ENCODE data around the gene CSNK1G2. TPM values are rescaled to one million over a fixed set of nuclear protein-coding genes. Genes with fewer than 3 reads are reported as not detected.

Gene CSNK1G2
- total RNA-seq, 1 experiment from 2014 or later = 126 TPM

DNA sequence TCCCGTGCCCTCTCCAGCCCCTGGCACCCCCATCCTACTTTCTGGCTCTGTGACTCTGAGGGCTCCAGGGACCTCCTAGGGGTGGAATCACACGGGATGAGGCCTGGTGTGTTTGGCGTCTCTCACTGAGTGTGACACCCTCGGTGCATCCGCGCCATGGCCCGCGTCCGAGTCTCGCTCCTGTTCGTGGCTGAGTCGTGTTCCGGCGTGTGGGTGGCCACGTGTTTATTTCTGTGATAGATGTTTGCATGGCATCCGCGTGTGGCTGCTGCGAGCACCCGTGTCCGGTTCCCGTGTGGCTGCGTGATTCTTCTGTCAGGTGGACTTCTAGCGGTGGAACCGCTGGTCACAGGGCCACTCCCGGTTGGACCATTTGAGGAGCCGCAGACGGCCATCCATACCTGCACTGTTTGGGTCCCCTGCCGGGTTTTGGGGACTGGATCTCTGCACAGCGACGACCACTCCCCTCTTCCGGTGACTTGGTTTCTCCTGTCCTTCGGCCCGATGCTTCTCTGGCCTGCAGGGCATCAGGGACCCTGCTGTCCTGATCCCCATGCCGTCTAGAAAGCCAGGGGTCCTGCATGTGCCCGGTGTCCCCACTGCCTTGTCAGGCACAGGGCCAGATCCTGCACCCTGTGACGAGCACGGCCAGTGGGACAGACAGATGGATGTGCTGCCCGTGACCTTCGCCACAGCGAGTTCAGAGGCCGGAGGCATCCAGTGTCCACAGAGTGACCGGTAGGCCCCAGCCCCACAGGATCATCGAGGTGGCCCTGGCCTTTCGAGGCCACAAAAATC is 8.5 kb downstream of the CSNK1G2 start:
- ChIA-PET POLR2A (no interaction called here), CTCF (interaction anchor here (0.8 kb wide), 1 partner anchor 19 kb away, joined by 3 read pairs; no protein-coding TSS in a partner anchor)
- Mint-ChIP-seq H3K4me3 (no peak overlapping the region), H3K36me3 (peaks cover 3% of the 10 kb centered on the region; the same call in 1 of the 2 replicates), H3K4me1 (peaks cover 3% of the 10 kb centered on the region; the same call in 1 of the 2 replicates), H3K9me3 (no peaks in the 10 kb centered on the region), H3K27ac (peak overlapping the region; percentile 11), H3K27me3 (ENCODE audit: low read depth) (no peaks in the 10 kb centered on the region)
- ATAC-seq = no peak
- DNase-seq (ENCODE audit: low spot score) = no peak
- TF ChIP-seq GRHL2 (CRISPR knock-in tag; IDR thresholded peaks at IDR 0.05; ENCODE audit: insufficient replicate concordance, severe bottlenecking) = no peak
- no peak for TF ChIP-seq JAZF1 (CRISPR knock-in tag; IDR thresholded peaks at IDR 0.05)
- no peak for TF ChIP-seq TEAD4 (CRISPR knock-in tag; IDR thresholded peaks at IDR 0.05)
- no peak for TF ChIP-seq ELF4 (CRISPR knock-in tag; IDR thresholded peaks at IDR 0.05; ENCODE audit: low read depth)
- TF ChIP-seq ZNF425 (CRISPR knock-in tag; conservative IDR thresholded peaks at IDR 0.05) = no peak
- no peak for TF ChIP-seq PREB (CRISPR knock-in tag; IDR thresholded peaks at IDR 0.05; ENCODE audit: borderline replicate concordance)
- TF ChIP-seq IRF1 (CRISPR knock-in tag; IDR thresholded peaks at IDR 0.05) = no peak
- no peak for TF ChIP-seq ZNF532 (CRISPR knock-in tag; IDR thresholded peaks at IDR 0.05; ENCODE audit: borderline replicate concordance)
- TF ChIP-seq, protein P1, sequence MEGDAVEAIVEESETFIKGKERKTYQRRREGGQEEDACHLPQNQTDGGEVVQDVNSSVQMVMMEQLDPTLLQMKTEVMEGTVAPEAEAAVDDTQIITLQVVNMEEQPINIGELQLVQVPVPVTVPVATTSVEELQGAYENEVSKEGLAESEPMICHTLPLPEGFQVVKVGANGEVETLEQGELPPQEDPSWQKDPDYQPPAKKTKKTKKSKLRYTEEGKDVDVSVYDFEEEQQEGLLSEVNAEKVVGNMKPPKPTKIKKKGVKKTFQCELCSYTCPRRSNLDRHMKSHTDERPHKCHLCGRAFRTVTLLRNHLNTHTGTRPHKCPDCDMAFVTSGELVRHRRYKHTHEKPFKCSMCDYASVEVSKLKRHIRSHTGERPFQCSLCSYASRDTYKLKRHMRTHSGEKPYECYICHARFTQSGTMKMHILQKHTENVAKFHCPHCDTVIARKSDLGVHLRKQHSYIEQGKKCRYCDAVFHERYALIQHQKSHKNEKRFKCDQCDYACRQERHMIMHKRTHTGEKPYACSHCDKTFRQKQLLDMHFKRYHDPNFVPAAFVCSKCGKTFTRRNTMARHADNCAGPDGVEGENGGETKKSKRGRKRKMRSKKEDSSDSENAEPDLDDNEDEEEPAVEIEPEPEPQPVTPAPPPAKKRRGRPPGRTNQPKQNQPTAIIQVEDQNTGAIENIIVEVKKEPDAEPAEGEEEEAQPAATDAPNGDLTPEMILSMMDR (IDR thresholded peaks at IDR 0.05) = no peak
- no peak for TF ChIP-seq TP53 (CRISPR knock-in tag; IDR thresholded peaks at IDR 0.05)
- TF ChIP-seq AFF4 (CRISPR knock-in tag; IDR thresholded peaks at IDR 0.05; ENCODE audit: borderline replicate concordance) = no peak
- TF ChIP-seq SMAD4 (CRISPR knock-in tag; IDR thresholded peaks at IDR 0.05) = no peak
- no peak for TF ChIP-seq ZNF396 (CRISPR knock-in tag; IDR thresholded peaks at IDR 0.05; ENCODE audit: borderline replicate concordance)
- TF ChIP-seq, protein P2, sequence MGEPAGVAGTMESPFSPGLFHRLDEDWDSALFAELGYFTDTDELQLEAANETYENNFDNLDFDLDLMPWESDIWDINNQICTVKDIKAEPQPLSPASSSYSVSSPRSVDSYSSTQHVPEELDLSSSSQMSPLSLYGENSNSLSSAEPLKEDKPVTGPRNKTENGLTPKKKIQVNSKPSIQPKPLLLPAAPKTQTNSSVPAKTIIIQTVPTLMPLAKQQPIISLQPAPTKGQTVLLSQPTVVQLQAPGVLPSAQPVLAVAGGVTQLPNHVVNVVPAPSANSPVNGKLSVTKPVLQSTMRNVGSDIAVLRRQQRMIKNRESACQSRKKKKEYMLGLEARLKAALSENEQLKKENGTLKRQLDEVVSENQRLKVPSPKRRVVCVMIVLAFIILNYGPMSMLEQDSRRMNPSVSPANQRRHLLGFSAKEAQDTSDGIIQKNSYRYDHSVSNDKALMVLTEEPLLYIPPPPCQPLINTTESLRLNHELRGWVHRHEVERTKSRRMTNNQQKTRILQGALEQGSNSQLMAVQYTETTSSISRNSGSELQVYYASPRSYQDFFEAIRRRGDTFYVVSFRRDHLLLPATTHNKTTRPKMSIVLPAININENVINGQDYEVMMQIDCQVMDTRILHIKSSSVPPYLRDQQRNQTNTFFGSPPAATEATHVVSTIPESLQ (CRISPR knock-in tag; IDR thresholded peaks at IDR 0.05) = no peak
- TF ChIP-seq HMGA2 (CRISPR knock-in tag; IDR thresholded peaks at IDR 0.05) = no peak
- no peak for TF ChIP-seq NR2C2 (CRISPR knock-in tag; IDR thresholded peaks at IDR 0.05)
- TF ChIP-seq ZNF263 (CRISPR knock-in tag; IDR thresholded peaks at IDR 0.05; ENCODE audit: low read depth) = no peak

All from WTC11 (cell line).